GM12878 (cell line): Measurements from ENCODE around the gene ALKBH1. TPM values are rescaled to one million over a fixed set of nuclear protein-coding genes. Genes with fewer than 3 reads are reported as not detected.

Experiments
- ATAC-seq: fragments of 200-7000 bp; cut with Tn5 transposase; 3 replicates; pipeline ENCODE4 v1.9.1; 2020; ENCODE audit warnings: mild to moderate bottlenecking, moderate library complexity
- BruUV-seq: library from RNA; stranded (reverse); fragments of 400-500 nt; replicated peaks from 2 replicates; lab custom pipeline; 2021; lab: Mats Ljungman, UMichigan
- CTCF ChIA-PET: fragments of 300-600 bp; sonication (Branson Sonifier 250); formaldehyde crosslinking; extraction: SDS; loops from one replicate; lab custom pipeline; 2021; ENCODE audit warnings: inconsistent platforms; lab: Yijun Ruan, JAX
- POLR2A ChIA-PET: fragments of 350-600 bp; formaldehyde crosslinking; extraction: SDS; loops from one replicate; lab custom pipeline; 2021; ENCODE audit warnings: inconsistent platforms; lab: Charles Lee
- RAD21 ChIA-PET: fragments of 300-600 bp; sonication (Branson Sonifier 250); formaldehyde crosslinking; loops from one replicate; lab custom pipeline; 2023; ENCODE audit warnings: antibody characterized with exemption; ENCODE audit not compliant: unreplicated experiment; lab: Charles Lee
- SMC1A ChIA-PET: fragments of 300-600 bp; sonication (Branson Sonifier 250); formaldehyde crosslinking; loops from one replicate; lab custom pipeline; 2023; ENCODE audit not compliant: unreplicated experiment, uncharacterized antibody; lab: Charles Lee
- DNase-seq: peaks from one replicate; pipeline ENCODE4 v3.0.0-alpha.2; 2011; ENCODE audit warnings: low read depth, low spot score
- FAIRE-seq: peaks from 3 replicates; lab custom pipeline; 2011; peaks lifted over from hg19 to GRCh38; lab: Jason Lieb, UNC
- H2AFZ ChIP-seq: 2 replicates; pipeline ENCODE4 v1.6.0; 2011; ENCODE audit warnings: low read depth, low read length, control low read depth; ENCODE audit not compliant: control insufficient read depth
- H3K27ac ChIP-seq: 2 replicates; pipeline ENCODE4 v1.5.1; 2011; ENCODE audit warnings: control low read depth; ENCODE audit not compliant: control insufficient read depth, insufficient read depth
- H3K27me3 ChIP-seq, 2 experiments: replicated peaks in 1 of 2; 2 replicates each; pipeline versions ENCODE4 v1.6.0 to v1.6.1; 2011; ENCODE audit warnings: low read length in 1 of 2; ENCODE audit not compliant: control insufficient read depth in 2 of 2, insufficient read depth in 2 of 2
- H3K36me3 ChIP-seq, 2 experiments: 2 replicates each; pipeline ENCODE4 v1.5.1; 2011; ENCODE audit warnings: low read length in 1 of 2; ENCODE audit not compliant: control insufficient read depth in 2 of 2, insufficient read depth in 2 of 2
- H3K4me1 ChIP-seq: 2 replicates; pipeline ENCODE4 v1.6.1; 2011; ENCODE audit warnings: mild to moderate bottlenecking, low read length, moderate library complexity, mixed read lengths; ENCODE audit not compliant: control insufficient read depth, insufficient read depth
- H3K4me2 ChIP-seq: 2 replicates; pipeline ENCODE4 v1.6.0; 2011; ENCODE audit warnings: control low read depth; ENCODE audit not compliant: control insufficient read depth, insufficient read depth
- H3K4me3 ChIP-seq: fragments of 200-600 bp; sonication (generic); 2 replicates; pipeline ENCODE4 v1.5.1; 2016
- H3K79me2 ChIP-seq: 2 replicates; pipeline ENCODE4 v1.6.0; 2011; ENCODE audit warnings: low read length; ENCODE audit not compliant: control insufficient read depth, insufficient read depth
- H3K9ac ChIP-seq: 2 replicates; pipeline ENCODE4 v1.8.0; 2011; ENCODE audit warnings: low read length, control low read depth, mixed read lengths; ENCODE audit not compliant: control insufficient read depth, insufficient read depth
- H3K9me3 ChIP-seq: replicated peaks from 3 replicates; pipeline ENCODE4 v1.5.1; 2011; ENCODE audit warnings: mild to moderate bottlenecking, low read length; ENCODE audit not compliant: control insufficient read depth, insufficient read depth
- H4K20me1 ChIP-seq: 2 replicates; pipeline ENCODE4 v1.6.0; 2011; ENCODE audit not compliant: control insufficient read depth, insufficient read depth
- BACH1 ChIP-seq: fragments of 450-650 bp; IDR thresholded peaks from 2 replicates; pipeline ENCODE4 v1.6.1; 2017; ENCODE audit warnings: mild to moderate bottlenecking, borderline replicate concordance
- BHLHE40 ChIP-seq, 2 experiments: fragments of 450-650 bp in 1 of 2; IDR thresholded peaks; 2 replicates each; pipeline ENCODE4 v1.6.1; 2011 to 2017; ENCODE audit warnings: low read depth in 2 of 2, borderline replicate concordance in 1 of 2, improper control_type of control experiment in 1 of 2, low read length in 1 of 2, mild to moderate bottlenecking in 1 of 2
- CREB1 ChIP-seq: IDR thresholded peaks from 2 replicates; pipeline ENCODE4 v1.6.1; 2012; ENCODE audit warnings: low read depth, mild to moderate bottlenecking, inconsistent platforms
- FOXM1 ChIP-seq: IDR thresholded peaks from 2 replicates; pipeline ENCODE4 v1.6.1; 2012; ENCODE audit warnings: low read depth, mild to moderate bottlenecking, inconsistent platforms, low read length, moderate library complexity
- GABPA ChIP-seq: IDR thresholded peaks from 2 replicates; pipeline ENCODE4 v1.6.1; 2014; ENCODE audit warnings: antibody characterized with exemption, low read depth, mild to moderate bottlenecking, inconsistent platforms
- MAX ChIP-seq: IDR thresholded peaks from 2 replicates; pipeline ENCODE4 v1.6.1; 2012; ENCODE audit warnings: low read depth, low read length, improper control_type of control experiment
- MTA2 ChIP-seq: fragments of 450-650 bp; IDR thresholded peaks from 2 replicates; pipeline ENCODE4 v1.6.1; 2016; ENCODE audit warnings: low read depth, mild to moderate bottlenecking, moderate library complexity
- MYC ChIP-seq: IDR thresholded peaks from 2 replicates; pipeline ENCODE4 v1.6.1; 2011; ENCODE audit warnings: mild to moderate bottlenecking, low read length, moderate library complexity, inconsistent platforms; ENCODE audit not compliant: insufficient read depth, insufficient replicate concordance, insufficient read length, severe bottlenecking
- NFYA ChIP-seq: IDR thresholded peaks from 2 replicates; pipeline ENCODE4 v1.6.1; 2011; ENCODE audit warnings: low read depth, mild to moderate bottlenecking, low read length, improper control_type of control experiment, borderline replicate concordance
- PAX5 ChIP-seq: IDR thresholded peaks from 2 replicates; pipeline ENCODE4 v1.6.1; 2011; ENCODE audit warnings: low read depth, low read length, borderline replicate concordance
- PAX8 ChIP-seq: fragments of 450-650 bp; IDR thresholded peaks from 2 replicates; pipeline ENCODE4 v1.6.1; 2017; ENCODE audit warnings: mild to moderate bottlenecking, moderate library complexity
- PKNOX1 ChIP-seq: fragments of 450-650 bp; IDR thresholded peaks from 2 replicates; pipeline ENCODE4 v1.6.1; 2016; ENCODE audit warnings: mild to moderate bottlenecking
- RUNX3 ChIP-seq: IDR thresholded peaks from 2 replicates; pipeline ENCODE4 v1.6.1; 2012; ENCODE audit warnings: low read length, inconsistent platforms
- SIN3A ChIP-seq: IDR thresholded peaks from 2 replicates; pipeline ENCODE4 v1.6.1; 2012; ENCODE audit warnings: low read depth, low read length, improper control_type of control experiment
- SMC3 ChIP-seq: IDR thresholded peaks from 2 replicates; pipeline ENCODE4 v1.6.1; 2011; ENCODE audit warnings: low read length, improper control_type of control experiment, borderline replicate concordance
- SPI1 ChIP-seq: IDR thresholded peaks from 2 replicates; pipeline ENCODE4 v1.6.1; 2011; ENCODE audit warnings: low read depth, mild to moderate bottlenecking, low read length, moderate library complexity, borderline replicate concordance; ENCODE audit not compliant: insufficient read depth
- ZNF384 ChIP-seq: IDR thresholded peaks from 2 replicates; pipeline ENCODE4 v1.6.1; 2012; ENCODE audit warnings: low read depth, mild to moderate bottlenecking, low read length, improper control_type of control experiment, borderline replicate concordance
- ZSCAN29 ChIP-seq: fragments of 450-650 bp; IDR thresholded peaks from 2 replicates; pipeline ENCODE4 v1.6.1; 2017; ENCODE audit warnings: mild to moderate bottlenecking, moderate library complexity
- WGBS: methylation state at CpG from one replicate; pipeline ENCODE4 v1.1.6; 2016; ENCODE audit warnings: low lambda C conversion rate; ENCODE audit not compliant: insufficient replicate concordance, insufficient coverage; ENCODE audit errors: missing lambda C conversion rate; 5-methylcytosine and 5-hydroxymethylcytosine counted together
- in situ Hi-C: fragments of 300-500 bp; cut with MboI; formaldehyde crosslinking; loops from 9 replicates; pipeline ENCODE4 v1.14.3; 2018; ENCODE audit warnings: mixed read lengths
- intact Hi-C: fragments of 100-400 bp; cut with micrococcal nuclease; formaldehyde crosslinking; loops from one replicate; pipeline ENCODE4 v1.14.2; 2022; ENCODE audit not compliant: unreplicated experiment
- polyA plus RNA-seq, 11 experiments: library from polyadenylated mRNA; depleted of rRNA in 4 of 11; unstranded in 6 of 11; stranded (reverse) in 5 of 11; fragments of >200 nt; fragmentation: Nextera tagmentation in 4 of 11; fragmentation: Illumina TruSeq in 1 of 11; extraction: Ambion mirVana in 4 of 11; extraction: Trizol in 1 of 11; gene quantifications; 1 replicate in 1 of 11; 2 replicates in 10 of 11; pipeline versions ENCODE4 v1.2.1 to v1.2.3, GENCODE V29; 2011 to 2016; ENCODE audit warnings: inconsistent platforms in 2 of 11, missing spikeins in 2 of 11, low read depth in 1 of 11
- total RNA-seq, 4 experiments: library from RNA; depleted of rRNA in 3 of 4; stranded (reverse); fragments of >200 nt in 3 of 4; fragmentation: Illumina TruSeq in 1 of 4; extraction: Trizol in 1 of 4; gene quantifications; 2 replicates each; pipeline versions ENCODE4 v1.2.1 to v1.2.3, GENCODE V29; 2013 to 2021
- TF ChIP-seq, protein P1 (sequence below): IDR thresholded peaks from 2 replicates; pipeline ENCODE4 v1.6.1; 2011; ENCODE audit warnings: borderline replicate concordance, low read depth, mild to moderate bottlenecking, moderate library complexity, mixed read lengths, low read length; ENCODE audit not compliant: insufficient read depth; ENCODE audit errors: extremely low read length

The ALKBH1 gene
- total and polyA plus RNA-seq, 10 of the 15 experiments (the other 5 are each of a cell fraction or from before 2014, with no cell fraction given) = 6.5 to 24.1 (median 17.0) TPM

- no peaks in the 10 kb centered on the region for H3K36me3 ChIP-seq
- no peaks in the 10 kb centered on the region for H3K9me3 ChIP-seq
- DNase-seq = no peak
- RAD21 ChIA-PET = no interaction called here
- TF ChIP-seq FOXM1 (no peak), SMC3 (no peak), NFYA (no peak), MTA2 (no peak), ZNF384 (no peak), SPI1 (no peak), ZSCAN29 (no peak), PKNOX1 (no peak), SIN3A (no peak), GABPA (no peak), PAX5 (no peak), BACH1 (no peak), RUNX3 (no peak), BHLHE40 (IDR thresholded peaks at IDR 0.05; ENCODE audit: borderline replicate concordance in 1 of 2, low read depth in 2 of 2, low read length in 1 of 2) (no peak), CREB1 (no peak), MAX (no peak), MYC (no peak), PAX8 (no peak)
- TF ChIP-seq, protein P1, sequence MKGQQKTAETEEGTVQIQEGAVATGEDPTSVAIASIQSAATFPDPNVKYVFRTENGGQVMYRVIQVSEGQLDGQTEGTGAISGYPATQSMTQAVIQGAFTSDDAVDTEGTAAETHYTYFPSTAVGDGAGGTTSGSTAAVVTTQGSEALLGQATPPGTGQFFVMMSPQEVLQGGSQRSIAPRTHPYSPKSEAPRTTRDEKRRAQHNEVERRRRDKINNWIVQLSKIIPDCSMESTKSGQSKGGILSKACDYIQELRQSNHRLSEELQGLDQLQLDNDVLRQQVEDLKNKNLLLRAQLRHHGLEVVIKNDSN = no peak
- TF ChIP-seq, all 136 proteins: peak for 0
- in situ Hi-C loops = no loop called here
- H3K79me2 ChIP-seq = no peaks in the 10 kb centered on the region
- ATAC-seq = no peak
- ChIA-PET POLR2A (no interaction called here), CTCF (no interaction called here), SMC1A (interaction anchor here (1.6 kb wide), 1 partner anchor 10 kb away, joined by 3 read pairs; no protein-coding TSS in a partner anchor)
- H3K27me3 ChIP-seq = no peaks in the 10 kb centered on the region
- intact Hi-C loops = no loop called here
- BruUV-seq = no TSS peak
- WGBS = 44% methylated on average over 3 of the region's 3 CpGs
- no peak overlapping the region for H3K27ac ChIP-seq
- no peak overlapping the region for H2AFZ ChIP-seq
- no peaks in the 10 kb centered on the region for H4K20me1 ChIP-seq
- FAIRE-seq = no peak
- no peak overlapping the region for H3K9ac ChIP-seq
- H3K4me2 ChIP-seq = no peak overlapping the region
- no peak overlapping the region for H3K4me3 ChIP-seq
- H3K4me1 ChIP-seq = no peaks in the 10 kb centered on the region
Observed at GRCh38 chr14:77625360-77625759, 82.5 kb downstream of the ALKBH1 start.
